ENCODE results near the gene UTF1.

The UTF1 gene

GRCh38 chr10:133196936-133197758 is 32.9 kb upstream of the UTF1 start:
- no peak overlapping the region for H3K4me3 ChIP-seq (ENCODE audit: insufficient read depth, low read depth, low read length, poor library complexity, severe bottlenecking)
- no peaks in the 10 kb centered on the region for H3K4me1 ChIP-seq (ENCODE audit: control insufficient read depth, insufficient read depth, low read length, poor library complexity, severe bottlenecking)
- H3K36me3 ChIP-seq (ENCODE audit: control insufficient read depth, insufficient read depth, low read length), result no peaks in the 10 kb centered on the region
- no peak for DNase-seq
- H3K9me3 ChIP-seq (ENCODE audit: control insufficient read depth, low read length), result no peaks in the 10 kb centered on the region
- no peak overlapping the region for H3K27ac ChIP-seq (ENCODE audit: insufficient read depth, low read length, poor library complexity, severe bottlenecking)
- no peaks in the 10 kb centered on the region for H3K27me3 ChIP-seq (replicated peaks; ENCODE audit: control insufficient read depth, insufficient read depth, low read length, poor library complexity, severe bottlenecking)

- DNase-seq, result no peak
- no peak overlapping the region for H3K4me3 ChIP-seq (ENCODE audit: insufficient read depth, low read depth, low read length, poor library complexity, severe bottlenecking)
- no peaks in the 10 kb centered on the region for H3K27me3 ChIP-seq (replicated peaks; ENCODE audit: control insufficient read depth, insufficient read depth, low read length, poor library complexity, severe bottlenecking)
Observed at GRCh38 chr10:133197786-133198185, 32.2 kb upstream of the UTF1 start.

GRCh38 chr10:133198206-133198605 is 31.8 kb upstream of the UTF1 start:
- H3K27ac ChIP-seq (ENCODE audit: insufficient read depth, low read length, poor library complexity, severe bottlenecking), result no peak overlapping the region
- H3K4me1 ChIP-seq (ENCODE audit: control insufficient read depth, insufficient read depth, low read length, poor library complexity, severe bottlenecking), result no peaks in the 10 kb centered on the region
- no peak for DNase-seq
- H3K27me3 ChIP-seq (replicated peaks; ENCODE audit: control insufficient read depth, insufficient read depth, low read length, poor library complexity, severe bottlenecking), result no peaks in the 10 kb centered on the region
- H3K4me3 ChIP-seq (ENCODE audit: insufficient read depth, low read depth, low read length, poor library complexity, severe bottlenecking), result no peak overlapping the region
- no peaks in the 10 kb centered on the region for H3K36me3 ChIP-seq (ENCODE audit: control insufficient read depth, insufficient read depth, low read length)
- H3K9me3 ChIP-seq (ENCODE audit: control insufficient read depth, low read length), result no peaks in the 10 kb centered on the region

More at GRCh38 chr10:133197786-133198185, 32.2 kb upstream of the UTF1 start:
- H3K27ac ChIP-seq (ENCODE audit: insufficient read depth, low read length, poor library complexity, severe bottlenecking), result no peak overlapping the region
- no peaks in the 10 kb centered on the region for H3K36me3 ChIP-seq (ENCODE audit: control insufficient read depth, insufficient read depth, low read length)
- H3K9me3 ChIP-seq (ENCODE audit: control insufficient read depth, low read length), result no peaks in the 10 kb centered on the region
- H3K4me1 ChIP-seq (ENCODE audit: control insufficient read depth, insufficient read depth, low read length, poor library complexity, severe bottlenecking), result no peaks in the 10 kb centered on the region

- DNase-seq, result no peak
- no peak overlapping the region for H3K27ac ChIP-seq (ENCODE audit: insufficient read depth, low read length, poor library complexity, severe bottlenecking)
- H3K9me3 ChIP-seq (ENCODE audit: control insufficient read depth, low read length), result no peaks in the 10 kb centered on the region
- no peaks in the 10 kb centered on the region for H3K36me3 ChIP-seq (ENCODE audit: control insufficient read depth, insufficient read depth, low read length)
- no peak overlapping the region for H3K4me3 ChIP-seq (ENCODE audit: insufficient read depth, low read depth, low read length, poor library complexity, severe bottlenecking)
- H3K4me1 ChIP-seq (ENCODE audit: control insufficient read depth, insufficient read depth, low read length, poor library complexity, severe bottlenecking), result no peaks in the 10 kb centered on the region
- no peaks in the 10 kb centered on the region for H3K27me3 ChIP-seq (replicated peaks; ENCODE audit: control insufficient read depth, insufficient read depth, low read length, poor library complexity, severe bottlenecking)
Observed at GRCh38 chr10:133198621-133199487, 31.2 kb upstream of the UTF1 start.

- Histone ChIP-seq H3K27me3 (replicated peaks; ENCODE audit: control insufficient read depth, insufficient read depth, low read length, poor library complexity, severe bottlenecking) (no peaks in the 10 kb centered on the region), H3K9me3 (ENCODE audit: control insufficient read depth, low read length) (no peaks in the 10 kb centered on the region), H3K4me1 (ENCODE audit: control insufficient read depth, insufficient read depth, low read length, poor library complexity, severe bottlenecking) (no peaks in the 10 kb centered on the region), H3K27ac (ENCODE audit: insufficient read depth, low read length, poor library complexity, severe bottlenecking) (no peak overlapping the region), H3K36me3 (ENCODE audit: control insufficient read depth, insufficient read depth, low read length) (no peaks in the 10 kb centered on the region), H3K4me3 (ENCODE audit: insufficient read depth, low read depth, low read length, poor library complexity, severe bottlenecking) (no peak overlapping the region)
- no peak for DNase-seq
Observed at GRCh38 chr10:133199488-133199885, 30.5 kb upstream of the UTF1 start.

GRCh38 chr10:133199992-133200611 is 29.9 kb upstream of the UTF1 start:
- no peaks in the 10 kb centered on the region for H3K4me1 ChIP-seq (ENCODE audit: control insufficient read depth, insufficient read depth, low read length, poor library complexity, severe bottlenecking)
- no peaks in the 10 kb centered on the region for H3K36me3 ChIP-seq (ENCODE audit: control insufficient read depth, insufficient read depth, low read length)
- H3K4me3 ChIP-seq (ENCODE audit: insufficient read depth, low read depth, low read length, poor library complexity, severe bottlenecking), result no peak overlapping the region
- no peak overlapping the region for H3K27ac ChIP-seq (ENCODE audit: insufficient read depth, low read length, poor library complexity, severe bottlenecking)
- no peaks in the 10 kb centered on the region for H3K27me3 ChIP-seq (replicated peaks; ENCODE audit: control insufficient read depth, insufficient read depth, low read length, poor library complexity, severe bottlenecking)
- no peaks in the 10 kb centered on the region for H3K9me3 ChIP-seq (ENCODE audit: control insufficient read depth, low read length)
- DNase-seq, result no peak

GRCh38 chr10:133200621-133201031 is 29.4 kb upstream of the UTF1 start:
- no peak overlapping the region for H3K27ac ChIP-seq (ENCODE audit: insufficient read depth, low read length, poor library complexity, severe bottlenecking)
- H3K4me1 ChIP-seq (ENCODE audit: control insufficient read depth, insufficient read depth, low read length, poor library complexity, severe bottlenecking), result no peaks in the 10 kb centered on the region
- no peaks in the 10 kb centered on the region for H3K27me3 ChIP-seq (replicated peaks; ENCODE audit: control insufficient read depth, insufficient read depth, low read length, poor library complexity, severe bottlenecking)
- no peaks in the 10 kb centered on the region for H3K9me3 ChIP-seq (ENCODE audit: control insufficient read depth, low read length)
- H3K4me3 ChIP-seq (ENCODE audit: insufficient read depth, low read depth, low read length, poor library complexity, severe bottlenecking), result no peak overlapping the region
- DNase-seq, result no peak
- no peaks in the 10 kb centered on the region for H3K36me3 ChIP-seq (ENCODE audit: control insufficient read depth, insufficient read depth, low read length)

- no peak overlapping the region for H3K4me3 ChIP-seq (ENCODE audit: insufficient read depth, low read depth, low read length, poor library complexity, severe bottlenecking)
- no peak for DNase-seq
- no peaks in the 10 kb centered on the region for H3K27me3 ChIP-seq (replicated peaks; ENCODE audit: control insufficient read depth, insufficient read depth, low read length, poor library complexity, severe bottlenecking)
- H3K4me1 ChIP-seq (ENCODE audit: control insufficient read depth, insufficient read depth, low read length, poor library complexity, severe bottlenecking), result no peaks in the 10 kb centered on the region
- no peak overlapping the region for H3K27ac ChIP-seq (ENCODE audit: insufficient read depth, low read length, poor library complexity, severe bottlenecking)
- H3K36me3 ChIP-seq (ENCODE audit: control insufficient read depth, insufficient read depth, low read length), result no peaks in the 10 kb centered on the region
- H3K9me3 ChIP-seq (ENCODE audit: control insufficient read depth, low read length), result no peaks in the 10 kb centered on the region
Observed at GRCh38 chr10:133201151-133201947, 28.7 kb upstream of the UTF1 start.

GRCh38 chr10:133201948-133202725 is 27.9 kb upstream of the UTF1 start:
- no peaks in the 10 kb centered on the region for H3K27me3 ChIP-seq (replicated peaks; ENCODE audit: control insufficient read depth, insufficient read depth, low read length, poor library complexity, severe bottlenecking)
- no peaks in the 10 kb centered on the region for H3K9me3 ChIP-seq (ENCODE audit: control insufficient read depth, low read length)
- DNase-seq, result no peak
- H3K27ac ChIP-seq (ENCODE audit: insufficient read depth, low read length, poor library complexity, severe bottlenecking), result no peak overlapping the region
- no peaks in the 10 kb centered on the region for H3K36me3 ChIP-seq (ENCODE audit: control insufficient read depth, insufficient read depth, low read length)
- no peak overlapping the region for H3K4me3 ChIP-seq (ENCODE audit: insufficient read depth, low read depth, low read length, poor library complexity, severe bottlenecking)
- no peaks in the 10 kb centered on the region for H3K4me1 ChIP-seq (ENCODE audit: control insufficient read depth, insufficient read depth, low read length, poor library complexity, severe bottlenecking)
